IMR-90 (cell line): Measurements from ENCODE around the gene PPP1R9B. TPM values are rescaled to one million over a fixed set of nuclear protein-coding genes. Genes with fewer than 3 reads are reported as not detected.
A peak's percentile ranks its signal among the peaks of the same experiment; 100 is the strongest.

Experiments
- ATAC-seq: fragments of 200-7000 bp; cut with Tn5 transposase; 2 replicates; pipeline ENCODE4 v1.9.1; 2020; ENCODE audit warnings: low read depth, mild to moderate bottlenecking, moderate library complexity
- BruUV-seq: library from RNA; stranded (reverse); fragments of 400-500 nt; replicated peaks from 2 replicates; lab custom pipeline; 2021; lab: Mats Ljungman, UMichigan
- CTCF ChIA-PET: fragments of 300-600 bp; formaldehyde crosslinking; extraction: SDS; loops from one replicate; lab custom pipeline; 2021; ENCODE audit warnings: antibody characterized with exemption; lab: Yijun Ruan, JAX
- POLR2A ChIA-PET: fragments of 300-600 bp; sonication (Branson Sonifier 250); formaldehyde crosslinking; loops from one replicate; lab custom pipeline; 2022; ENCODE audit warnings: antibody characterized with exemption; ENCODE audit not compliant: unreplicated experiment; lab: Charles Lee
- DNase-seq: peaks from one replicate; pipeline ENCODE4 v3.0.0; 2013
- H2AFZ ChIP-seq: replicated peaks from 2 replicates; pipeline ENCODE3; 2013; ENCODE audit warnings: low read length, mild to moderate bottlenecking; ENCODE audit not compliant: poor library complexity
- H2AK5ac ChIP-seq: 2 replicates; pipeline ENCODE4 v1.6.1; 2013; ENCODE audit warnings: low read depth, low read length, inconsistent platforms
- H2AK9ac ChIP-seq: replicated peaks from 2 replicates; pipeline ENCODE3; 2013; ENCODE audit warnings: mild to moderate bottlenecking, low read depth, low read length, moderate library complexity; ENCODE audit not compliant: poor library complexity
- H2BK120ac ChIP-seq: 2 replicates; pipeline ENCODE4 v1.6.1; 2013; ENCODE audit warnings: low read depth, low read length, inconsistent platforms
- H2BK15ac ChIP-seq: 3 replicates; pipeline ENCODE4 v1.6.1; 2013; ENCODE audit warnings: low read depth, low read length, inconsistent platforms
- H2BK20ac ChIP-seq: 2 replicates; pipeline ENCODE4 v1.6.1; 2013; ENCODE audit warnings: low read depth, mild to moderate bottlenecking, inconsistent platforms, low read length, moderate library complexity
- H2BK5ac ChIP-seq: 2 replicates; pipeline ENCODE4 v1.6.1; 2013; ENCODE audit warnings: mild to moderate bottlenecking, low read depth, low read length, inconsistent platforms; ENCODE audit not compliant: poor library complexity, severe bottlenecking
- H3K14ac ChIP-seq: replicated peaks from 2 replicates; pipeline ENCODE4 v1.6.1; 2013; ENCODE audit warnings: low read depth, low read length, inconsistent platforms
- H3K18ac ChIP-seq: 2 replicates; pipeline ENCODE4 v1.6.1; 2013; ENCODE audit warnings: low read depth, low read length, control low read depth
- H3K23ac ChIP-seq: 2 replicates; pipeline ENCODE4 v1.6.1; 2013; ENCODE audit warnings: low read depth, low read length, inconsistent platforms
- H3K27ac ChIP-seq: 2 replicates; pipeline ENCODE4 v1.5.1; 2013; ENCODE audit warnings: mild to moderate bottlenecking, control low read depth, low read length; ENCODE audit not compliant: insufficient read depth
- H3K27me3 ChIP-seq: 2 replicates; pipeline ENCODE4 v1.6.1; 2013; ENCODE audit warnings: low read length; ENCODE audit not compliant: control insufficient read depth, insufficient read depth
- H3K36me3 ChIP-seq: 2 replicates; pipeline ENCODE4 v1.6.1; 2013; ENCODE audit warnings: low read length, mixed read lengths; ENCODE audit not compliant: control insufficient read depth, insufficient read depth
- H3K4ac ChIP-seq: 2 replicates; pipeline ENCODE4 v1.6.1; 2013; ENCODE audit warnings: low read depth, low read length, inconsistent platforms
- H3K4me1 ChIP-seq: 2 replicates; pipeline ENCODE4 v1.6.1; 2013; ENCODE audit warnings: low read length, mixed read lengths; ENCODE audit not compliant: control insufficient read depth, insufficient read depth
- H3K4me2 ChIP-seq: 2 replicates; pipeline ENCODE4 v1.6.1; 2013; ENCODE audit warnings: low read depth, mild to moderate bottlenecking, control low read depth, low read length, moderate library complexity
- H3K4me3 ChIP-seq: 2 replicates; pipeline ENCODE4 v1.5.1; 2013; ENCODE audit warnings: low read depth, mild to moderate bottlenecking, control low read depth, low read length, moderate library complexity; ENCODE audit not compliant: insufficient read depth
- H3K56ac ChIP-seq: 2 replicates; pipeline ENCODE4 v1.6.1; 2013; ENCODE audit warnings: low read length, inconsistent platforms; ENCODE audit not compliant: insufficient read depth; ENCODE audit errors: extremely low read depth
- H3K79me1 ChIP-seq, 2 experiments: 2 replicates each; pipeline ENCODE4 v1.6.1; 2013; ENCODE audit warnings: low read length in 2 of 2, inconsistent platforms in 1 of 2, low read depth in 1 of 2
- H3K9ac ChIP-seq: 2 replicates; pipeline ENCODE4 v1.6.1; 2013; ENCODE audit warnings: low read depth, low read length, control low read depth
- H3K9me1 ChIP-seq: 2 replicates; pipeline ENCODE4 v1.6.1; 2013; ENCODE audit warnings: low read length, inconsistent platforms; ENCODE audit not compliant: insufficient read depth
- H3K9me3 ChIP-seq: 2 replicates; pipeline ENCODE4 v1.6.1; 2013; ENCODE audit warnings: low read length; ENCODE audit not compliant: control insufficient read depth, insufficient read depth
- H4K20me1 ChIP-seq: 2 replicates; pipeline ENCODE4 v1.6.1; 2013; ENCODE audit warnings: low read length, inconsistent platforms; ENCODE audit not compliant: insufficient read depth
- H4K5ac ChIP-seq: 2 replicates; pipeline ENCODE4 v1.6.1; 2013; ENCODE audit warnings: mild to moderate bottlenecking, low read depth, low read length, control low read depth
- H4K8ac ChIP-seq, 2 experiments: 2 replicates each; pipeline ENCODE4 v1.6.1; 2013; ENCODE audit warnings: low read depth in 2 of 2, low read length in 2 of 2, control low read depth in 1 of 2, inconsistent platforms in 1 of 2
- H4K91ac ChIP-seq: 2 replicates; pipeline ENCODE4 v1.6.1; 2013; ENCODE audit warnings: low read depth, low read length, inconsistent platforms; ENCODE audit not compliant: insufficient read depth
- CHD1 ChIP-seq: IDR thresholded peaks from 2 replicates; pipeline ENCODE4 v1.6.1; 2012; ENCODE audit warnings: low read depth, low read length, improper control_type of control experiment
- ELK1 ChIP-seq: fragments of 150-350 bp; IDR thresholded peaks from 2 replicates; pipeline ENCODE4 v1.6.1; 2016; ENCODE audit warnings: low read depth, mild to moderate bottlenecking, low read length, moderate library complexity, borderline replicate concordance
- MAFK ChIP-seq: IDR thresholded peaks from 2 replicates; pipeline ENCODE4 v1.6.1; 2012; ENCODE audit warnings: low read depth, low read length, improper control_type of control experiment
- MAZ ChIP-seq: IDR thresholded peaks from 2 replicates; pipeline ENCODE4 v1.6.1; 2012; ENCODE audit warnings: low read depth, mild to moderate bottlenecking, low read length, improper control_type of control experiment, moderate library complexity, borderline replicate concordance
- NFE2L2 ChIP-seq: fragments of 150-350 bp; IDR thresholded peaks from 2 replicates; pipeline ENCODE4 v1.6.1; 2016; ENCODE audit warnings: low read depth, mild to moderate bottlenecking, low read length
- POLR2A ChIP-seq: IDR thresholded peaks from 2 replicates; pipeline ENCODE4 v1.6.1; 2012; ENCODE audit warnings: mild to moderate bottlenecking, low read depth, low read length
- RAD21 ChIP-seq: IDR thresholded peaks from 2 replicates; pipeline ENCODE4 v1.6.1; 2012; ENCODE audit warnings: low read length, improper control_type of control experiment
- RCOR1 ChIP-seq: IDR thresholded peaks from 2 replicates; pipeline ENCODE4 v1.6.1; 2012; ENCODE audit warnings: mild to moderate bottlenecking, low read length, improper control_type of control experiment; ENCODE audit not compliant: insufficient replicate concordance
- RFX5 ChIP-seq: IDR thresholded peaks from 2 replicates; pipeline ENCODE4 v1.8.0; 2012; ENCODE audit warnings: low read depth, mild to moderate bottlenecking, low read length, moderate library complexity
- WGBS, 2 experiments: methylation state at CpG; one replicate each; pipeline versions ENCODE4 v1.1.5 to v1.1.7; 2013; ENCODE audit warnings: missing lambda C conversion rate in 2 of 2; ENCODE audit not compliant: insufficient read length in 1 of 2; ENCODE audit errors: extremely low coverage in 2 of 2; 5-methylcytosine and 5-hydroxymethylcytosine counted together
- dilution Hi-C: fragments of 300-500 bp; cut with HindIII; formaldehyde crosslinking; loops from one replicate; pipeline ENCODE4 v1.14.3; 2018; ENCODE audit warnings: low sequenced_read_pairs; ENCODE audit not compliant: unreplicated experiment
- in situ Hi-C: fragments of 300-500 bp; cut with MboI; formaldehyde crosslinking; loops from 3 replicates; pipeline ENCODE4 v1.14.3; 2019; ENCODE audit warnings: low sequenced_read_pairs, inconsistent platforms, mixed read lengths
- intact Hi-C: fragments of 100-400 bp; cut with micrococcal nuclease; formaldehyde crosslinking; loops from 2 replicates; pipeline ENCODE4 v1.10.0; 2022
- polyA plus RNA-seq, 3 experiments: library from polyadenylated mRNA; depleted of rRNA; stranded (reverse); fragments of >200 nt; gene quantifications; 2 replicates each; pipeline ENCODE4 v1.2.3, GENCODE V29; 2012; ENCODE audit warnings: low replicate concordance in 1 of 3
- total RNA-seq: library from RNA; depleted of rRNA; stranded (reverse); fragments of >200 nt; gene quantifications from 2 replicates; pipeline ENCODE4 v1.2.3, GENCODE V29; 2012
- TF ChIP-seq, protein P1 (sequence below): fragments of 150-350 bp; IDR thresholded peaks from 2 replicates; pipeline ENCODE4 v1.6.1; 2017; ENCODE audit warnings: mild to moderate bottlenecking, antibody characterized with exemption, low read length, low read depth

PPP1R9B gene
- total and polyA plus RNA-seq, 2 of the 4 experiments (the other 2 are of a cell fraction) = 23.0 to 28.0 TPM

DNA sequence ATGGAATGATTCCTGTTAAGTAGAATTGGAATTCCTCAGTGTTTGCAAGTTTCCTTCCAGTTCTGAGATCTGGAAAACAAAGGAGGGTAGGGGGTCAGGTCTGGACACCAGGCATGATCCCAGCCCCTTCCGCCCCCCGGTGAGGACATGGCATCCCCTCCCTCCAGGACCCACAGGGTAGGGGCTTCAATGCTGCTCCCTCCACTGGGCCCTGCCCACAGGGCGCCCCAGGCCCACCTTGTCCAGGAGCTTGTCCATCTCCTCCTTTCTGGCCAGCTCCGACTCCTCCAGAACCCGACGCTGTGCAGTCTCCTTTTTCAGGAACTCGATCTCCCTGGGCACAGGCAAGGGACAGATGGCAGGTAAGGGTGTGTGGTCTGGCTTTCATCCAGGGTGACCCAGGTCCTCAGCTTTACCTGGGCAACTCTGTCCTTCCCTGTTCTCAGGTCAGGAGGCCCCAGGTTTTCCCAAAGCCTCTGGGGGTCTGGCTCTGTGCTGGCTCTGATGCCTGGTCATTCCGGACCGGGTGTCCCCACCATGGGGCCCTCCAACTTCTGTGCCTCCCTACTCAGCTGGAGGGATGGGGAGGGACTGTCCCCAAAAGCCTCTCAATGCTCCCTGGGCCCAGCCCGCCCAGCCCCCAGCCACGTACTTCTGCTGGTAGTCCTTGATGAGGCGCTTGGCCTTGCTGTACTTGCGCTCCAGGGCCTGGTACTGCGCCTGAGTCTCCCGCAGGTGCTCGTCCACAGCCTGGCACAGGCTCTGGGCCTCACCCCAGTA lies 15.0 kb downstream of the PPP1R9B start (continued):
- no peak for TF ChIP-seq CHD1

DNA sequence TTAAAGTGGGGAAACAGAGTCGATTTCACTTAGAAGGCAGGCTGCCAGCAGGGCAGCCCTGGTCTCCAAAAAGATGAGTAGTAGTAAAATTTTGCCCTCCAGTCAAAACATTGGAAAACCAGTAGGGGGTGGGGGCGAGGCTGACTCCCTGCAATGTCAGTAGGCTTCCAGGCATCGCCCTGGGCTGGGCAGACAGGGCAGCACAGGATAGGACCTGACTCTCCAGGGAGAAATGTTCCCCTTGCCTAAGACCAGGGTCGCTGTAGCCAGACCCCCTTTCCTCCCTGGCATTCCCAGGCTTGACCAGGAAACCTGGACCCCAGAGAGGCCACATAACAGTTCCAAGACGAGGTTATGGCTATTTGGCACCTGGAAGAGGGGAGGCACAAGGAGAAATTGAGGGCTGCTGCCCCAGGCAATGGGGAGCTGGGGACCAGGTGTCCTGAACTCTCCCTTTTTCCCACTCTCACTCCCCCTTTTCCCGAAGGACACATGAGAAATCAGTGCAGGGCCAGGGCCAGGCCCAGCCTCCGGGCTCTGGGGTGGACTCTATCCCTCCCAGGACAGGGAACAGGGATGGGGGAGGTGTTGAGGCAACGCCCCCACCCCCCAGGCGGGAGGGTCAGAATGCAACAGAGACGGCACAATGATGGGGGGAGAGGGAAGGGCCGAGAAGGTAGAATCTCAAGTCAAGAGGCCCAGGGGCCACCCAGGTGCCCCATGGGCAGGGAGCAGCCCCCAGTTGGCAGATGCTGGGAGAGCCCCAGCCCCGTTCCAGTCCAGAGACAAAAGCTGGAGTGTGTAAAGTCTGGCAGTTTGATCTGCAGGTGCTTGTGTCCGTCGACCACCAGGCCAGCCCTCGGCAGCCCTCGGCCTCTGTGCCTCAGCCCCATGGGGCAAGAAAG lies 16.0 kb downstream of the PPP1R9B start:
- Histone ChIP-seq H3K79me1 (peaks cover 28 to 58% of the 10 kb centered on the region in 2 experiments), H3K4me3 (no peak overlapping the region), H3K4me2 (no peak overlapping the region), H3K14ac (no peak overlapping the region), H3K18ac (no peak overlapping the region), H3K4ac (no peak overlapping the region), H3K4me1 (peaks cover 18% of the 10 kb centered on the region), H3K9me3 (no peaks in the 10 kb centered on the region), H2BK15ac (peak overlapping the region; percentile 17; the same call in 1 of the 3 replicates), H3K56ac (peak overlapping the region; percentile 20; the same call in 1 of the 2 replicates), H4K91ac (no peak overlapping the region), H3K27ac (no peak overlapping the region), H2AK5ac (peak overlapping the region; percentile 45; the same call in 1 of the 2 replicates), H2BK20ac (no peak overlapping the region), H2BK120ac (no peak overlapping the region), H3K9me1 (peaks cover 6% of the 10 kb centered on the region), H2AFZ (no peak overlapping the region), H2BK5ac (no peak overlapping the region), H2AK9ac (peak overlapping the region; percentile 86), H3K27me3 (no peaks in the 10 kb centered on the region), H3K23ac (no peak overlapping the region), H3K9ac (no peak overlapping the region), H4K20me1 (peaks cover 39% of the 10 kb centered on the region), H4K5ac (no peak overlapping the region), H4K8ac (no peak overlapping the region), H3K36me3 (peaks cover 51% of the 10 kb centered on the region)
- dilution Hi-C loops (no loop called here), in situ Hi-C loops (no loop called here), intact Hi-C loops (no loop called here)
- POLR2A ChIA-PET = no interaction called here
- no peak for TF ChIP-seq MAFK
- no peak for TF ChIP-seq NFE2L2
- TF ChIP-seq MAZ = no peak
- no peak for TF ChIP-seq RAD21
- TF ChIP-seq, protein P1, sequence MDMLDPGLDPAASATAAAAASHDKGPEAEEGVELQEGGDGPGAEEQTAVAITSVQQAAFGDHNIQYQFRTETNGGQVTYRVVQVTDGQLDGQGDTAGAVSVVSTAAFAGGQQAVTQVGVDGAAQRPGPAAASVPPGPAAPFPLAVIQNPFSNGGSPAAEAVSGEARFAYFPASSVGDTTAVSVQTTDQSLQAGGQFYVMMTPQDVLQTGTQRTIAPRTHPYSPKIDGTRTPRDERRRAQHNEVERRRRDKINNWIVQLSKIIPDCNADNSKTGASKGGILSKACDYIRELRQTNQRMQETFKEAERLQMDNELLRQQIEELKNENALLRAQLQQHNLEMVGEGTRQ = no peak
- TF ChIP-seq RFX5 = no peak
- TF ChIP-seq POLR2A = no peak
- no peak for TF ChIP-seq RCOR1
- TF ChIP-seq ELK1 = no peak
- no CpG with 5 or more reads among the region's 16 CpGs for WGBS, 2 experiments
- no peak for DNase-seq
- TSS peak; percentile 93 for BruUV-seq
- ATAC-seq = no peak
- CTCF ChIA-PET = no interaction called here
